HG02885 (cell line): Measurements from ENCODE around the gene RPS28.

Experiments
- ATAC-seq: cut with Tn5 transposase; IDR thresholded peaks from one replicate; pipeline ENCODE4 v1.9.1; 2021; ENCODE audit warnings: mild to moderate bottlenecking; ENCODE audit not compliant: unreplicated experiment, poor library complexity

The RPS28 gene

DNA sequence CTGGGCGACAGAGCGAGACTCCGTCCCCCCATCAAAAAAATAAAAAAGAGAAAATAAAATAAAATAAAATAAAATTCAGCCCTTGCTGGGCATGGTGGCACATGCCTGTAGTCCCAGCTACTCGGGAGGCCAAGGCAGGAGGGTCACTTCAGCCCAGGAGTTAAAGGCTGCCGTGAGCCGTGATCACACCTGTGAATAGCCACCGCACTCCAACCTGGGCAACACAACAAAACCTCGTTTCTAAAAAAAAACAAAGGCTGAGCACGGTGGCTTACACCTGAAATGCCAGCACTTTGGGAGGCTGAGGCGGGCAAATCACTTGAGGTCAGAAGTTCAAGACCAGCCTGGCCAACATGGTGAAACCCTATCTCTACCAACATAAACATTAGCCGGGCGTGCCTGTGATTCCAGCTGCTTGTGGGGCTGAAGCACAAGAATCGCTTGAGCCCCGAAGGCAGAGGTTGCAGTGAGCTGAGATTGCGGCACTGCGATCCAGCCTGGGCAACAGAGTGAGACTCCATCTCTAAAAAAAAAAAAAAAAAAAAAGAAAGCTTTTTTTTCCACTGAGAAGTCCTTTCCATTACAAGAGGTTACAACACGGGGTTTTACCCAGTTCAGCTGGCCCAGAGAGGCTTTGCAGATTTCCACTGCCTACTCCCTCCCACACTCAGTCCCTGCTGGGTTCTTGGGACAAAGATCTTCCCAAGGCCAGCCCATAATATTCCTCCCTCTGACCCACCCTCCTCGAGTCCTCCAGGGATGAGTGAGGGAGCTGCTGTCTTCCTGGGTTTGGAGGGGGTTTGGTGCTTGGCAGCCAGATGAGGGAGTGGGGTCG is 49.1 kb downstream of the RPS28 start:
- no peak for ATAC-seq

DNA sequence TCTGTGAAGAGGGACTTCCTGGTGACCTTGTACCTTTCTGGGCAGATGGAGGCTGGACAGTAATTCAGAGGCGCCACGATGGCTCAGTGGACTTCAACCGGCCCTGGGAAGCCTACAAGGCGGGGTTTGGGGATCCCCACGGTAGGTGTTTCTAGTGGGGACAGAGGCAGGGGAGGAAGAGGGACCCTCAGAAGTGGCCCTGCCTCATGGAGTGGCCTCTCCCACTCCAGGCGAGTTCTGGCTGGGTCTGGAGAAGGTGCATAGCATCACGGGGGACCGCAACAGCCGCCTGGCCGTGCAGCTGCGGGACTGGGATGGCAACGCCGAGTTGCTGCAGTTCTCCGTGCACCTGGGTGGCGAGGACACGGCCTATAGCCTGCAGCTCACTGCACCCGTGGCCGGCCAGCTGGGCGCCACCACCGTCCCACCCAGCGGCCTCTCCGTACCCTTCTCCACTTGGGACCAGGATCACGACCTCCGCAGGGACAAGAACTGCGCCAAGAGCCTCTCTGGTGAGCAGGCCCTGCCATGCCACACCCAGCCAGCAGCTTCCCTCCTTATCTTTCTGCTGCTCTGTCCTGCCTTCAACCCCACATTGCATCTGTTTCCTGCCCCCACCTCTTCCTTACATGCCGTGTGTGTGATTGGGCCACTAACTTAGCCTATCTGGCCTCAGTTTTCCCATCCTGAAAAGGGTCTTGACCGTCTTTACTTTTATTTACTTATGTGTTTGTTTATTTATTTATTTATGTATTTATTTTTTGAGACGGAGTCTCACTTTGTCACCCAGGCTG is 49.9 kb downstream of the RPS28 start:
- ATAC-seq, result no peak
